Neural progenitor cell (in vitro differentiated cells): ENCODE data around the gene COX4I2. TPM values are rescaled to one million over a fixed set of nuclear protein-coding genes. Genes with fewer than 3 reads are reported as not detected.

Source experiments
- DNase-seq: peaks from one replicate; pipeline ENCODE4 v3.0.0-alpha.2; 2016; ENCODE audit warnings: low spot score
- H2AFZ ChIP-seq: fragments of 200-600 bp; sonication (generic); replicated peaks from 2 replicates; pipeline ENCODE4 v1.6.1; 2016; ENCODE audit warnings: antibody characterized with exemption
- H3F3A ChIP-seq: fragments of 200-600 bp; sonication (generic); 2 replicates; pipeline ENCODE4 v1.6.1; 2016; ENCODE audit warnings: antibody characterized with exemption, low read depth
- H3K27ac ChIP-seq: fragments of 200-600 bp; sonication (generic); 2 replicates; pipeline ENCODE4 v1.5.1; 2016; ENCODE audit warnings: mild to moderate bottlenecking
- H3K27me3 ChIP-seq: fragments of 200-600 bp; sonication (generic); 2 replicates; pipeline ENCODE4 v1.6.1; 2016; ENCODE audit warnings: mild to moderate bottlenecking, moderate library complexity
- H3K36me3 ChIP-seq: fragments of 200-600 bp; sonication (generic); 2 replicates; pipeline ENCODE4 v1.5.1; 2016
- H3K4me1 ChIP-seq: fragments of 200-600 bp; sonication (generic); 2 replicates; pipeline ENCODE4 v1.6.1; 2016; ENCODE audit warnings: mixed run types
- H3K4me2 ChIP-seq: fragments of 200-600 bp; sonication (generic); 2 replicates; pipeline ENCODE4 v1.6.1; 2016
- H3K4me3 ChIP-seq: fragments of 200-600 bp; sonication (generic); 2 replicates; pipeline ENCODE4 v1.5.1; 2016
- H3K79me2 ChIP-seq: fragments of 200-600 bp; sonication (generic); 2 replicates; pipeline ENCODE4 v1.6.1; 2016; ENCODE audit warnings: low read depth
- H3K9ac ChIP-seq: fragments of 200-600 bp; sonication (generic); 2 replicates; pipeline ENCODE4 v1.6.1; 2016
- H3K9me3 ChIP-seq: fragments of 200-600 bp; sonication (generic); 2 replicates; pipeline ENCODE4 v1.5.1; 2016; ENCODE audit warnings: low read depth
- H4K20me1 ChIP-seq: fragments of 200-600 bp; sonication (generic); 2 replicates; pipeline ENCODE4 v1.6.1; 2016; ENCODE audit warnings: low read depth
- H3K27ac Mint-ChIP-seq: 3 replicates; pipeline ENCODE4 v1.8.0; 2021; ENCODE audit warnings: mixed read lengths
- H3K27me3 Mint-ChIP-seq: 2 replicates; pipeline ENCODE4 v1.8.0; 2022; ENCODE audit warnings: low read depth, mild to moderate bottlenecking, inconsistent platforms, moderate library complexity, mixed read lengths; ENCODE audit not compliant: insufficient read depth
- H3K36me3 Mint-ChIP-seq: 3 replicates; pipeline ENCODE4 v1.8.0; 2021; ENCODE audit warnings: mixed read lengths
- H3K4me1 Mint-ChIP-seq: 3 replicates; pipeline ENCODE4 v1.8.0; 2021; ENCODE audit warnings: mixed read lengths
- H3K4me3 Mint-ChIP-seq: 3 replicates; pipeline ENCODE4 v1.8.0; 2021; ENCODE audit warnings: mild to moderate bottlenecking, moderate library complexity, mixed read lengths
- H3K9me3 Mint-ChIP-seq: 3 replicates; pipeline ENCODE4 v1.8.0; 2020; ENCODE audit warnings: mixed read lengths
- CTCF ChIP-seq: fragments of 200-600 bp; sonication (generic); IDR thresholded peaks from 2 replicates; pipeline ENCODE4 v1.5.1; 2017; ENCODE audit warnings: antibody characterized with exemption, mild to moderate bottlenecking
- EZH2 ChIP-seq: fragments of 200-600 bp; sonication (generic); IDR thresholded peaks from 2 replicates; pipeline ENCODE4 v1.6.1; 2017; ENCODE audit warnings: antibody characterized with exemption, mild to moderate bottlenecking, moderate library complexity
- EZH2phosphoT487 ChIP-seq: fragments of 200-600 bp; sonication (generic); IDR thresholded peaks from 2 replicates; pipeline ENCODE4 v1.6.1; 2017; ENCODE audit warnings: antibody characterized with exemption
- total RNA-seq: library from RNA; depleted of rRNA; stranded (reverse); fragments of >200 nt; gene quantifications from 2 replicates; pipeline ENCODE4 v1.2.3, GENCODE V29; 2015; ENCODE audit warnings: low replicate concordance

COX4I2 gene
- total RNA-seq, 1 donor from 2014 or later = not detected

DNA sequence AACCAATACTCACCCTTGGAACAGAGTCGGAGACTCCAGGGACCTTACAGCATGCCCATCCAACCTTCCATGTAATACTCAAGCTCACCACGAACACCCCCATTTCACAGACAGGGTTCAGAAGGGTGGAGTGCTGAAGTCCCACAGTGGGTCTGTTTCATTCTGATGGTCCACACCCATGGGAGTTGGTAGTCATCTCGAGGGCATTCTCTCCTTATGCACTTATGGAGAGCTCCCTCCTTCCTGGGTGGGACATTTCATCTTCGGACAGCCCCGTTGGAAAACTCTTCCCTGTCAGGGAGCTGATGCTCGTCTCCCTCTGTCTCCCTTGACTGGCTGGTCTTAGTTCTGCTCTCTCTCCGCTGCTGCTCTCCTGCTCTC lies 38.9 kb downstream of the COX4I2 start:
- H3K4me3 ChIP-seq = no peak overlapping the region
- Mint-ChIP-seq H3K4me3 (no peak overlapping the region), H3K36me3 (peaks cover 13% of the 10 kb centered on the region), H3K9me3 (no peaks in the 10 kb centered on the region), H3K4me1 (peaks cover 22% of the 10 kb centered on the region), H3K27ac (peak overlapping the region; percentile 26), H3K27me3 (peaks cover 10% of the 10 kb centered on the region)
- H3K9ac ChIP-seq = no peak overlapping the region
- no peaks in the 10 kb centered on the region for H3K27me3 ChIP-seq
- no peak overlapping the region for H3K4me2 ChIP-seq
- no peak overlapping the region for H2AFZ ChIP-seq
- H3K27ac ChIP-seq = no peak overlapping the region
- no peaks in the 10 kb centered on the region for H3K36me3 ChIP-seq
- peaks cover 21% of the 10 kb centered on the region for H3K4me1 ChIP-seq
- no peaks in the 10 kb centered on the region for H3K9me3 ChIP-seq
- H3K79me2 ChIP-seq = peaks cover 27% of the 10 kb centered on the region
- H3F3A ChIP-seq = no peaks in the 10 kb centered on the region
- no peak for TF ChIP-seq EZH2phosphoT487
- no peak for TF ChIP-seq EZH2
- no peak for TF ChIP-seq CTCF
- DNase-seq = no peak
- H4K20me1 ChIP-seq = peaks cover 3% of the 10 kb centered on the region

DNA sequence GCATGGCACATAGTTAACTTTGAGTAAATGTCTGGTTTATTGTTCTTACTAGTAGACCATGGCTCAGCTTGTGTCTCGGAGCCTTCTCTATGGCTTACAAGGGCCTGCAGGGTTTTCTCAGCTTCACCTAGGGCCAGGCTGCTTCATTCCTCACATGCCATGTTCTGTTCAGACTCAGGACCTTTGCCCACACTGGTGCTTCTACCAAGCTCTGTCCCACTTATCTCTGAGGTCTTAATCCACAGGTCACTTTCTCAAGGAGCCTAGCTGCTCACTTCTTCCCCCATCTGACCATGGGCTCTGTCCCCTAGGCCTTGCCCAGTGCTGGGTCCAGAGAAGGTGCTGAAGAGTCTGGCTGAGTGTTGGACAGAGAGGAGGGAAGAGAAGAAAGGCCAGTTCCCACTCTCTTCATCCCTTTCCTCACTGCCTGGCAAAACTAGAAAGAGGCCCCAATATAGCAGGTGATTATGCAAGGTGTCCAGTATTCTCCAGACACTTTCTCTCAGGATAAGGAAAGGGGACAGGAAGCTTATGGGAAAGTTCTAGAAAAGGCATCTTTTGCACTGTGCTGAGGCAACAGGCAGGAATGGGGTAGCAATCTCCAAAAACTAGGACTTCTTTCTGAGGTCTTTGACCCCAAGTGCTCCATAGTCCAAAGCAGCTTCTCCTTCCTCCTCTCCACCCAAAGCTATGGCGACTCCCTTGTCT lies 40.0 kb downstream of the COX4I2 start:
- Histone ChIP-seq H4K20me1 (peaks cover 3% of the 10 kb centered on the region), H3F3A (no peaks in the 10 kb centered on the region), H3K27me3 (no peaks in the 10 kb centered on the region), H3K4me1 (peaks cover 21% of the 10 kb centered on the region), H2AFZ (no peak overlapping the region), H3K9me3 (no peaks in the 10 kb centered on the region), H3K27ac (no peak overlapping the region), H3K79me2 (peaks cover 33% of the 10 kb centered on the region), H3K36me3 (no peaks in the 10 kb centered on the region), H3K4me3 (no peak overlapping the region), H3K4me2 (no peak overlapping the region), H3K9ac (no peak overlapping the region)
- Mint-ChIP-seq H3K27ac (peak overlapping the region; percentile 42), H3K27me3 (peaks cover 10% of the 10 kb centered on the region), H3K36me3 (peaks cover 11% of the 10 kb centered on the region), H3K9me3 (no peaks in the 10 kb centered on the region), H3K4me1 (peaks cover 22% of the 10 kb centered on the region), H3K4me3 (no peak overlapping the region)
- DNase-seq = no peak
- TF ChIP-seq CTCF (no peak), EZH2phosphoT487 (no peak), EZH2 (no peak)

DNA sequence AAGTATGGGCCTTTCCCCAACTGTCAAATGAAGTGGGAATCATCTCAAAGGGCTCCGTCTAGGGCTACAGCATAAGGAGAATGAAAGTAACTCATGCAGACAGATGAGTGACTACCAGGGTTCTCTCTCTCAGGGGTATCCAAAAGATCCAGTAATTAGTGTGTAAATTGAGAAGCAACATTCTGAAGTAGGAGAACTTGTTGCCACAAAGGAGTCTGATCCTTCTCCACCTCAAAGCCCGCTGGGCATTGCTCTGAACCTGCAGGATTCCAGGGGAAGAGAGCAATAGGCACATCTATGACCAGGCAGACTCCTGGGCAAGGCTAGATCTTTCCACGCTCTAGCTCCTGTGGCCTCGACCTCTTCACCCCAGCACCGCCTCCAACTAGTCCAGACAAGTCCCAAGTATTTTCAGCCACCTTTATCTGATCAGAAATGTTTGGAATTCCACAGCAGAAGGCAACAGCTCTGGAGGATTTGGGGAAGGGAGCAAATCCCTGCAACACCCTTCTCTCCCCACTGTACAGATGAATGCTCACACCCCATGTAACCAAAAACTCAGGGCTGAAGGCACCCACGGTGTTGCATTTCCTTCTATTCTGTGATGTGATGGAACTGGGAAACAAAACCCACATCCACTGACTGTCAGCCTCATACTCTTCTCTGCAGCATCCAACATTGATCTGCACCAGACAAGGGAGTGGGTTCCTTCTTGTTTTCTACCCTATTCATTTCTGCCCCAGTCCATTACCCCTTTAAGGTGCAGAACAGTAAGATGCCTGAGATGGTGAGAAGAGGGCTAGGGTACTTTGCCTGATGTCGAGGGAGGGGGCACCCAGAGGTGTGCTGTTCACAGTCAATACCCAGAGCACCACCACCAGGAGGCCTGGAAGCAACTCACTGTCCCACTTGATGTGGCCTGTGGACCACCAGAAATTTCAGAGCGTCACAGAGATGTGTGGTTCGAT lies 41.0 kb downstream of the COX4I2 start:
- peak; percentile 54 for DNase-seq
- Mint-ChIP-seq H3K36me3 (peaks cover 11% of the 10 kb centered on the region), H3K9me3 (no peaks in the 10 kb centered on the region), H3K27ac (peak overlapping the region; percentile 7), H3K4me3 (no peak overlapping the region), H3K27me3 (peaks cover 10% of the 10 kb centered on the region), H3K4me1 (peaks cover 22% of the 10 kb centered on the region)
- peak overlapping the region; percentile 10 for H3K4me2 ChIP-seq
- peaks cover 21% of the 10 kb centered on the region for H3K4me1 ChIP-seq
- no peaks in the 10 kb centered on the region for H3K36me3 ChIP-seq
- no peaks in the 10 kb centered on the region for H3K27me3 ChIP-seq
- peaks cover 3% of the 10 kb centered on the region for H3F3A ChIP-seq
- no peak overlapping the region for H3K9ac ChIP-seq
- no peak overlapping the region for H3K4me3 ChIP-seq
- peaks cover 3% of the 10 kb centered on the region for H4K20me1 ChIP-seq
- no peaks in the 10 kb centered on the region for H3K9me3 ChIP-seq
- peaks cover 39% of the 10 kb centered on the region for H3K79me2 ChIP-seq
- peak overlapping the region; percentile 2 for H3K27ac ChIP-seq
- no peak for TF ChIP-seq CTCF
- TF ChIP-seq EZH2 = no peak
- TF ChIP-seq EZH2phosphoT487 = no peak
- H2AFZ ChIP-seq = no peak overlapping the region
